Hepatocyte (in vitro differentiated cells): Measurements from ENCODE around the gene WLS. TPM values are rescaled to one million over a fixed set of nuclear protein-coding genes. Genes with fewer than 3 reads are reported as not detected.

Experiments
- DNase-seq: peaks from one replicate; pipeline ENCODE4 v3.0.0-alpha.2; 2016; ENCODE audit warnings: low spot score
- H2AFZ ChIP-seq: fragments of 200-600 bp; sonication (generic); 2 replicates; pipeline ENCODE4 v1.6.0; 2016; ENCODE audit warnings: antibody characterized with exemption, mild to moderate bottlenecking
- H3K27ac ChIP-seq: fragments of 200-600 bp; sonication (generic); 2 replicates; pipeline ENCODE4 v1.5.1; 2016; ENCODE audit warnings: mild to moderate bottlenecking
- H3K27me3 ChIP-seq: fragments of 200-600 bp; sonication (generic); 2 replicates; pipeline ENCODE4 v1.6.1; 2016
- H3K36me3 ChIP-seq: fragments of 200-600 bp; sonication (generic); replicated peaks from 2 replicates; pipeline ENCODE4 v1.5.1; 2016; ENCODE audit warnings: low read depth; ENCODE audit not compliant: insufficient read depth
- H3K4me1 ChIP-seq: fragments of 200-600 bp; sonication (generic); 2 replicates; pipeline ENCODE4 v1.5.1; 2016; ENCODE audit warnings: mild to moderate bottlenecking, moderate library complexity; ENCODE audit not compliant: insufficient read depth
- H3K4me2 ChIP-seq: fragments of 200-600 bp; sonication (generic); 2 replicates; pipeline ENCODE4 v1.6.0; 2016
- H3K4me3 ChIP-seq: fragments of 200-600 bp; sonication (generic); 2 replicates; pipeline ENCODE4 v1.5.1; 2016; ENCODE audit warnings: mild to moderate bottlenecking
- H3K79me2 ChIP-seq: fragments of 200-600 bp; sonication (generic); 2 replicates; pipeline ENCODE4 v1.6.0; 2017; ENCODE audit warnings: mild to moderate bottlenecking
- H3K9me2 ChIP-seq: fragments of 200-600 bp; sonication (generic); replicated peaks from 2 replicates; pipeline ENCODE4 v1.6.0; 2017; ENCODE audit warnings: mild to moderate bottlenecking; ENCODE audit not compliant: insufficient read depth
- H3K9me3 ChIP-seq: fragments of 200-600 bp; sonication (generic); 2 replicates; pipeline ENCODE4 v1.5.1; 2016; ENCODE audit warnings: low read depth, mild to moderate bottlenecking
- H4K20me1 ChIP-seq: fragments of 200-600 bp; sonication (generic); 2 replicates; pipeline ENCODE4 v1.6.0; 2016; ENCODE audit warnings: mild to moderate bottlenecking; ENCODE audit not compliant: insufficient read depth, poor library complexity, severe bottlenecking
- EZH2 ChIP-seq: fragments of 200-600 bp; sonication (generic); IDR thresholded peaks from 2 replicates; pipeline ENCODE4 v1.6.1; 2016; ENCODE audit warnings: antibody characterized with exemption, mild to moderate bottlenecking, borderline replicate concordance
- EZH2phosphoT487 ChIP-seq: fragments of 200-600 bp; sonication (generic); IDR thresholded peaks from one replicate; pipeline ENCODE4 v1.6.1; 2018; ENCODE audit warnings: antibody characterized with exemption, mild to moderate bottlenecking, low read depth, moderate library complexity; ENCODE audit not compliant: unreplicated experiment, severe bottlenecking
- WGBS: methylation state at CpG from one replicate; pipeline ENCODE4 v1.1.6; 2016; ENCODE audit warnings: low lambda C conversion rate; ENCODE audit errors: missing lambda C conversion rate; 5-methylcytosine and 5-hydroxymethylcytosine counted together
- polyA plus RNA-seq: library from polyadenylated mRNA; unstranded; fragments of >200 nt; fragmentation: Nextera tagmentation; extraction: Ambion mirVana; gene quantifications from 2 replicates; pipeline ENCODE4 v1.2.1, GENCODE V29; 2016
- total RNA-seq: library from RNA; depleted of rRNA; stranded (reverse); fragments of >200 nt; gene quantifications from 2 replicates; pipeline ENCODE4 v1.2.3, GENCODE V29; 2014
- TF ChIP-seq, protein P1 (sequence below): fragments of 200-600 bp; sonication (generic); IDR thresholded peaks from 2 replicates; pipeline ENCODE4 v1.5.1; 2016; ENCODE audit warnings: antibody characterized with exemption, mild to moderate bottlenecking; ENCODE audit not compliant: poor library complexity

The WLS gene
- total and polyA plus RNA-seq, 2 experiments from 2014 or later = 79.9 to 102 TPM

DNA sequence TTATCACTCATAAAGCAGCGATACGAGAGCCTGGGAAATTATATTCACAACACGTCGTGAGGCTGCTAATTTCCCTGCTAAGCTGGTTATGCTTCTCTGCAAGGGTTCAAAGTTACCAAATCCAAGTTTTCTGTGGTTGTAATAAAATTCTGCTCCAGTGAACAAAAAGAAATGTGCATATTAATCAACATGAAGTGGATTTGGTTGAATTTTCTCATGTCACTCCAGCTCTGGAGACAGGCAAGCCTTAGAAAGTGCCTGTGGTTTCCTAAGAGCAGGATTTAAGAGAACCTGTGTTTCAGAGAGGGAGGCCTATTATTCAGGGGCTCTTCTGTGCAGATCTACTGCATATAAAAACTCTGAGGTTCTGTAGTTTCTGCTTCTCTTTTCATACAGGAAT lies 87.5 kb downstream of the WLS start:
- H3K27me3 ChIP-seq = no peaks in the 10 kb centered on the region
- peaks cover 48% of the 10 kb centered on the region for H3K4me1 ChIP-seq
- TF ChIP-seq, protein P1, sequence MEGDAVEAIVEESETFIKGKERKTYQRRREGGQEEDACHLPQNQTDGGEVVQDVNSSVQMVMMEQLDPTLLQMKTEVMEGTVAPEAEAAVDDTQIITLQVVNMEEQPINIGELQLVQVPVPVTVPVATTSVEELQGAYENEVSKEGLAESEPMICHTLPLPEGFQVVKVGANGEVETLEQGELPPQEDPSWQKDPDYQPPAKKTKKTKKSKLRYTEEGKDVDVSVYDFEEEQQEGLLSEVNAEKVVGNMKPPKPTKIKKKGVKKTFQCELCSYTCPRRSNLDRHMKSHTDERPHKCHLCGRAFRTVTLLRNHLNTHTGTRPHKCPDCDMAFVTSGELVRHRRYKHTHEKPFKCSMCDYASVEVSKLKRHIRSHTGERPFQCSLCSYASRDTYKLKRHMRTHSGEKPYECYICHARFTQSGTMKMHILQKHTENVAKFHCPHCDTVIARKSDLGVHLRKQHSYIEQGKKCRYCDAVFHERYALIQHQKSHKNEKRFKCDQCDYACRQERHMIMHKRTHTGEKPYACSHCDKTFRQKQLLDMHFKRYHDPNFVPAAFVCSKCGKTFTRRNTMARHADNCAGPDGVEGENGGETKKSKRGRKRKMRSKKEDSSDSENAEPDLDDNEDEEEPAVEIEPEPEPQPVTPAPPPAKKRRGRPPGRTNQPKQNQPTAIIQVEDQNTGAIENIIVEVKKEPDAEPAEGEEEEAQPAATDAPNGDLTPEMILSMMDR = no peak
- TF ChIP-seq EZH2phosphoT487 = no peak
- no peak for TF ChIP-seq EZH2
- peak overlapping the region; percentile 60 for H3K27ac ChIP-seq
- no peak overlapping the region for H3K4me2 ChIP-seq
- no peak overlapping the region for H3K4me3 ChIP-seq
- no peaks in the 10 kb centered on the region for H3K9me3 ChIP-seq
- no peaks in the 10 kb centered on the region for H3K79me2 ChIP-seq
- H3K9me2 ChIP-seq = no peaks in the 10 kb centered on the region
- no peaks in the 10 kb centered on the region for H3K36me3 ChIP-seq
- no peaks in the 10 kb centered on the region for H4K20me1 ChIP-seq
- DNase-seq = no peak
- H2AFZ ChIP-seq = no peak overlapping the region
- 86% methylated on average over 4 of the region's 4 CpGs for WGBS

DNA sequence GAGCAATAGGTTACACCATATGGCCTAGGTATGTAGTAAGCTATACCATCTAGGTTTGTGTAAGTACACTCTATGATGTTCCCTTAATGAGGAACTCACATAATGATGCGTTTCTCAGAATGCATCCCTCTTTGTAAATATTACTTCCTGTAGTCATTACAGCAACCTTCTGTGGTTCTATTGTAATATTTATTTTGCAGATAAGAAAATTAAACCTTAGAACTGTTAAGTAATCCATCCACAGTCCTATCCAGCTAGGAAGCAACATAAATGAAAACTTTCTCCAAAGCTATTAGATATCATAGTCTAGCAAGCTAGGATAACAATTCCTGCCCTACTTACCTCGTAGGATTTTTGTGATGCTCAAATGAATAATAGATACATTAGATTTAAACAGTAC lies 88.7 kb downstream of the WLS start:
- Histone ChIP-seq H3K4me2 (no peak overlapping the region), H3K79me2 (no peaks in the 10 kb centered on the region), H3K4me3 (no peak overlapping the region), H3K4me1 (peaks cover 48% of the 10 kb centered on the region), H3K27me3 (no peaks in the 10 kb centered on the region), H3K9me3 (no peaks in the 10 kb centered on the region), H3K27ac (peak overlapping the region; percentile 91), H3K36me3 (no peaks in the 10 kb centered on the region), H3K9me2 (no peaks in the 10 kb centered on the region), H2AFZ (no peak overlapping the region), H4K20me1 (no peaks in the 10 kb centered on the region)
- DNase-seq = no peak
- WGBS = 87% methylated on average over 2 of the region's 2 CpGs
- TF ChIP-seq EZH2phosphoT487 = no peak
- no peak for TF ChIP-seq EZH2
- TF ChIP-seq, protein P1 = no peak

DNA sequence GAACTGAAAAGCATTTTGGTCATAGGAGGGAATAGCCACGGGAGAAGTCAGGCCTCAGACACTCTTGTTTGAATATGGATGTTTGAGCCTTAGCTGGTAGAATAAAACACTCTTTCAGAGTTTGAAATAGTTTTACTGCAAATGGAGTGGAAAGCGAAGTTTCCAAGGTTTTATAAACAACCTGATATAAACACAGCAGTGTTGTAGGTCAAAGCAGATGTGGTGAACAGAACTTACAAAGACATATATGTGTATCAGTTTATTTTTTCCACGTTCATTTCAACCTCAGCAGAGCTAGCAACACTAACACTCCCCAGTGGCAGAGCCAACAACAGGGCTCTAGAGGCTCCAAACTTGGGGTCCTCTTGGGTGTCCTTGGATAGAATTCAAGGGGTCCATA lies 89.9 kb downstream of the WLS start:
- no peak for DNase-seq
- Histone ChIP-seq H3K27me3 (no peaks in the 10 kb centered on the region), H3K4me2 (peak overlapping the region; percentile 24), H3K4me1 (peaks cover 48% of the 10 kb centered on the region), H3K9me2 (no peaks in the 10 kb centered on the region), H3K4me3 (no peak overlapping the region), H3K27ac (peak overlapping the region; percentile 91), H3K79me2 (no peaks in the 10 kb centered on the region), H3K9me3 (no peaks in the 10 kb centered on the region), H2AFZ (no peak overlapping the region), H4K20me1 (no peaks in the 10 kb centered on the region), H3K36me3 (no peaks in the 10 kb centered on the region)
- TF ChIP-seq, protein P1 = no peak
- TF ChIP-seq EZH2 (no peak), EZH2phosphoT487 (no peak)
- 50% methylated on average over 3 of the region's 3 CpGs for WGBS

DNA sequence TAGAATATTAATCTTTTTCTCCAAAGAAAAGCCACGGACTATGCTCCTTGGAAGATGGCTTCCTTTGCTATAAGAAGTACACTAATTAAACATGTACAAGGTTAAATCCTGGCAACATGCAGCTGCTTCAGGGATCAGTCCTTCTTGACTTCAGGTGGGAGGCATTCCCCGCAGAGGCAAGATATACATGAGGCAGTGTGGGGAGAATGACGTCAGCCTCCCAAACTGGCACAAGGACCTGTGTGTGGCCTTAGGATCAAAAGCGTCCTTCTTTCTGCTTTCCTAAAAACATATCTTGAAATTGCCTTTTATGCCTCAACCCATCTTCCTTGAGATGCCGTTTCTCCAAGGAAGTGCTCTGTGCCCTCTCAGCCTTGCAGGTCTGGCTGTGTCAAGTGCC lies 90.3 kb downstream of the WLS start:
- H3K4me1 ChIP-seq = peaks cover 48% of the 10 kb centered on the region
- H3K27me3 ChIP-seq = no peaks in the 10 kb centered on the region
- DNase-seq = no peak
- 74% methylated on average over 5 of the region's 5 CpGs for WGBS
- no peaks in the 10 kb centered on the region for H3K9me2 ChIP-seq
- TF ChIP-seq EZH2 (no peak), EZH2phosphoT487 (no peak)
- TF ChIP-seq, protein P1 = no peak
- H4K20me1 ChIP-seq = no peaks in the 10 kb centered on the region
- peak overlapping the region; percentile 24 for H3K4me2 ChIP-seq
- no peaks in the 10 kb centered on the region for H3K79me2 ChIP-seq
- peak overlapping the region; percentile 91 for H3K27ac ChIP-seq
- H3K9me3 ChIP-seq = no peaks in the 10 kb centered on the region
- no peak overlapping the region for H3K4me3 ChIP-seq
- H3K36me3 ChIP-seq = no peaks in the 10 kb centered on the region
- H2AFZ ChIP-seq = no peak overlapping the region
